HepG2 (cell line): ENCODE data around the gene UGP2.

Source experiments
- CEBPB ChIP-seq: IDR thresholded peaks from 2 replicates; pipeline ENCODE4 v1.6.1; 2011; ENCODE audit warnings: low read depth, low read length, improper control_type of control experiment, borderline replicate concordance
- EED ChIP-seq: sonication (generic); formaldehyde crosslinking; IDR thresholded peaks from 2 replicates; pipeline ENCODE4 v1.5.0; 2020; ENCODE audit warnings: mild to moderate bottlenecking, missing genetic modification reagents
- ETS1 ChIP-seq: sonication (generic); formaldehyde crosslinking; IDR thresholded peaks from 2 replicates; pipeline ENCODE4 v1.4.0; 2020; ENCODE audit warnings: missing genetic modification reagents
- GABPA ChIP-seq, 2 experiments: IDR thresholded peaks; 2 replicates each; pipeline ENCODE4 v1.6.1; 2011 to 2016; ENCODE audit warnings: low read depth in 2 of 2, low read length in 1 of 2, missing biosample characterization in 1 of 2, missing genetic modification characterization in 1 of 2
- HOXA7 ChIP-seq: sonication (generic); formaldehyde crosslinking; IDR thresholded peaks from 2 replicates; pipeline ENCODE4 v1.8.1; 2022; ENCODE audit warnings: mild to moderate bottlenecking, missing genetic modification reagents, moderate library complexity
- NFIC ChIP-seq: IDR thresholded peaks from 2 replicates; pipeline ENCODE4 v1.6.1; 2012; ENCODE audit warnings: mild to moderate bottlenecking, low read length, inconsistent platforms
- RBM39 ChIP-seq: fragments of 200-400 bp; formaldehyde crosslinking; IDR thresholded peaks from one replicate; pipeline ENCODE4 v1.6.1; 2018; ENCODE audit warnings: antibody characterized with exemption, mild to moderate bottlenecking, low read depth, low read length; ENCODE audit not compliant: poor library complexity, severe bottlenecking
- TF ChIP-seq, protein P1 (sequence below): sonication (generic); formaldehyde crosslinking; IDR thresholded peaks from 2 replicates; pipeline ENCODE4 v1.4.0; 2020; ENCODE audit warnings: mild to moderate bottlenecking, missing genetic modification reagents

DNA sequence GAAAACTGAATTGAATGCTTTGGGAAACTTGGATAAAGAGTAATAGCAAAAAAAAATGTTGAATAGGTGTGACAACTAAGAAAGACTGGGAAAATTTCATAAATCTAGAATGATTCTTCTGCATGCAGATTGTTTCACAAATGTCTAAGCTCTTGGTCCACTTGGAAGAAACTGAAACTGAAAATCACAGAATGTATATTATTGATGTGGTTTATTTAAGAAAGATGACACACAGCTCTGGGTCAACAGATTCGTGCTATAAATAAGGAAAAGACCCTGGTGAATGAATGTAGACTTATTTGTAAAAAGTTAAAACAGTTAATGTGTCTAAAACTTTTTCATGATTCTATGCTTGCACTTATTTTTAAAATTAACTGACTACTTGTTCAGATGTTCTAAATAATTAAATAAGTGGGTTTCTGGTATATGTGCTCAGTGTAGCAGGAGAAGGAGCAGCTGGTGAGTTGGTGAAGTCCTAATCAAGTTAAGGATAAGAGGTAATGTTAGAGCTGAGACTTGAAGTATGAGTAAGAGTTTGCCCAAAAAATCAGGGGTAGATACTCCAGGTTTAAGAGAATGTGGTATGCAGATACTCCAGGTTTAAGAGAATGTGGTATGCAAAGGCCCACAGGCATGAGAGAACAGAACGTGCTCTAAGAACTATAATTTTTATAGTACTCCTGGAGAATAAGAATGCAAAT, 24.5 kb downstream of the UGP2 start:
- no peak for TF ChIP-seq GABPA (IDR thresholded peaks at IDR 0.05; ENCODE audit: low read depth, low read length)
- no peak for TF ChIP-seq GABPA (CRISPR knock-in tag; IDR thresholded peaks at IDR 0.05; ENCODE audit: low read depth)
- no peak for TF ChIP-seq RBM39
- no peak for TF ChIP-seq EED
- no peak for TF ChIP-seq CEBPB
- no peak for TF ChIP-seq ETS1 (CRISPR knock-in tag)
- TF ChIP-seq, protein P1, sequence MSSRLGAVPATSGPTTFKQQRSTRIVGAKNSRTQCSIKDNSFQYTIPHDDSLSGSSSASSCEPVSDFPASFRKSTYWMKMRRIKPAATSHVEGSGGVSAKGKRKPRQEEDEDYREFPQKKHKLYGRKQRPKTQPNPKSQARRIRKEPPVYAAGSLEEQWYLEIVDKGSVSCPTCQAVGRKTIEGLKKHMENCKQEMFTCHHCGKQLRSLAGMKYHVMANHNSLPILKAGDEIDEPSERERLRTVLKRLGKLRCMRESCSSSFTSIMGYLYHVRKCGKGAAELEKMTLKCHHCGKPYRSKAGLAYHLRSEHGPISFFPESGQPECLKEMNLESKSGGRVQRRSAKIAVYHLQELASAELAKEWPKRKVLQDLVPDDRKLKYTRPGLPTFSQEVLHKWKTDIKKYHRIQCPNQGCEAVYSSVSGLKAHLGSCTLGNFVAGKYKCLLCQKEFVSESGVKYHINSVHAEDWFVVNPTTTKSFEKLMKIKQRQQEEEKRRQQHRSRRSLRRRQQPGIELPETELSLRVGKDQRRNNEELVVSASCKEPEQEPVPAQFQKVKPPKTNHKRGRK = no peak
- TF ChIP-seq HOXA7 (CRISPR knock-in tag) = no peak
- no peak for TF ChIP-seq NFIC
